Hepatic stellate cell (primary cell): Measurements from ENCODE around the gene AIRE.
"Not testable (repeated sequence)": the region's sequence is repeated elsewhere in the genome, so short reads cannot be mapped to it uniquely, and the experiment has no call there.

Experiments
- DNase-seq: peaks from one replicate; pipeline ENCODE4 v3.0.0; 2011; ENCODE audit warnings: low spot score

The AIRE gene

DNA sequence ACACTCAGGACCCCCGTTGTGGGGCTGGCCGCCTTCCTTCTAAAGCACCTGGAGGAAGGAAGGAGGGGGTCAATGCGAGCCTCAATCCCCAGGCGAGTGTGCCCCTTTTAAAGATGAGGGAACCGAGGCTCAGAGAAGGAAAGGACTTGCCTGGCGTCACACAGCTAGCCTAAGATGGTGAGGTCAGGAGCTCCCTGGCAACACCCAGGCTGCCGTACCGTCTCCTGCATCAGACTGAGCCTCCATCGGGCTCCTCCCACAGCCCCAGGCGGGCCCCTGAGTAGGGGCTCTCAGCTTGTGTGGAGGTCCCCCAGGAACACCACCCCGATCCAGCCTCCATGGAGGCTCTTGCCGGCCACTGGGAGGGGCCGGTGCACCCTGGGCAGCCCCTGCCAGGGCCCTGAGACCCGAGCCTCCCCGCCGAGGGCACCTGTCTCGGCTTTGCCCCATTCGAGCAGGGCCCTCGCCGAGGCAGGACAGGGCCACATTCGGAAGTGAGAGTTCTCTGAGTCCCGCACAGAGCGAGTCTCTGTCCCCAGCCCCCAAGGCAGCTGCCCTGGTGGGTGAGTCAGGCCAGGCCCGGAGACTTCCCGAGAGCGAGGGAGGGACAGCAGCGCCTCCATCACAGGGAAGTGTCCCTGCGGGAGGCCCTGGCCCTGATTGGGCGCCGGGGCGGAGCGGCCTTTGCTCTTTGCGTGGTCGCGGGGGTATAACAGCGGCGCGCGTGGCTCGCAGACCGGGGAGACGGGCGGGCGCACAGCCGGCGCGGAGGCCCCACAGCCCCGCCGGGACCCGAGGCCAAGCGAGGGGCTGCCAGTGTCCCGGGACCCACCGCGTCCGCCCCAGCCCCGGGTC lies at the start of gene AIRE:
TSS of gene AIRE (plus strand) at position 739 of the 855 bp plus-strand sequence. CDS start 131 bp downstream, outside the sequence.
- peak; percentile 81 for DNase-seq

DNA sequence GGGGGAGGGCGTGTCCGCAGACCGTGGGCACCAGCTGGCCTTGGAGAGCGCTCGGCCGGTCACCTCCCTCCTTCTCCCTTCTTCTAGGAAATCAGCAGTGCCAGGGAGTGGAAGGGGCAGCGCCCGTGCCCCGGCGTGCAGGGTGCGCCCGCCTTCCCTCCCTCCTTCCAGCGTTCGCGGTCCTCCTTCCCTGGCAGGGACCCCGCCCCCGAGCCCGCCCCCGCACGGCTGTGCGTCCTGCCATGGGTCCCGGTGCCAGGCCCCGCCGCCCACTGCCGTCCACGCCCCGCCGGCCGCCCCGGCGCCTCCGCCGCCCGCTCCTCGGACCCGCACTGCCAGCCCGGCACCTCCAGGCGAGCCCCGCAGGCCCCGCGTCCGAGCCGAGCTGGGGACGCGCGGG lies 45.3 kb upstream of the AIRE start:
- DNase-seq = not testable (repeated sequence)

DNA sequence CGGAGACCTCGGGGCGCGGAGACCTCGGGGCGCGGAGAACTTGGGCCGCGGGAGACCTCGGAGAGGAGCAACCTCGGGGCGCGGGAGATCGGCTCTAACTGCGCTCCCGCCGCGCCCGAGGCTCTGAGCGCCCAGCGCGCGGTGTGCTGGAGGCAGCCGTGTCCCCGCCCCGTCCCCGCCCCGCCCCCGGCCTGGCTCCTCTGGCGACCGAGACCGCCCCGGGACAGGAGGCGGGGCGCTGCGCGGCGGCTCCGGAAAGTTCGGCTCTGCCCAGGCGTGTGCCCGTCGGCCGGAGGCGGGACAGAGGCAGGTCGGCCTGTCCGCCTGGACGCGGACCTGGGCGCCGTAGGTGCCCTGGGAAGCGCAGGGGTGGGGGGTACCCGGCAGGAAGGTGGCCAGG lies 44.8 kb upstream of the AIRE start, which contains the start of gene ICOSLG:
TSS of gene ICOSLG (minus strand) at position 102 of the 400 bp plus-strand sequence. CDS start 126 bp downstream, outside the sequence.
- DNase-seq = not testable (repeated sequence)

DNA sequence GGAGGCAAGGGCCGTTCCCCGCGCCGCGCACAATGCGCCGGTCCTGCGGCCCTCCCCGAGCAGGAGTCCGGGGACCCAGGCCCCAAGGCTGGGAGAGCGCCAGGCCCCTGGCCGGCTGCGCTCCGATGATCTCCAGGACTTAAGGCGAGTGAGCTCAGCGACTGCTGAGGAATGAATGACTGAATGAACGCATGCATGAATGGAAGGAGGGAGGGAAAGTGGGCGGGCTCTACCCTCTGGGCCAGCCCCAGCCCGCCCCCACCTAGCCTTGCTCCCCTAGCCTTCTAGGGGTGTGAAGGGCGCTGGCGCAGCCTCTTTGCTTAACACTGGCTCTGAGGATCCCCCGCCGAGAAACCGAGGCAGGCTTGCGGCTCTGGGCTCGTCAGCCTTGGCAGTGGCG lies 44.4 kb upstream of the AIRE start:
- DNase-seq = not testable (repeated sequence)

DNA sequence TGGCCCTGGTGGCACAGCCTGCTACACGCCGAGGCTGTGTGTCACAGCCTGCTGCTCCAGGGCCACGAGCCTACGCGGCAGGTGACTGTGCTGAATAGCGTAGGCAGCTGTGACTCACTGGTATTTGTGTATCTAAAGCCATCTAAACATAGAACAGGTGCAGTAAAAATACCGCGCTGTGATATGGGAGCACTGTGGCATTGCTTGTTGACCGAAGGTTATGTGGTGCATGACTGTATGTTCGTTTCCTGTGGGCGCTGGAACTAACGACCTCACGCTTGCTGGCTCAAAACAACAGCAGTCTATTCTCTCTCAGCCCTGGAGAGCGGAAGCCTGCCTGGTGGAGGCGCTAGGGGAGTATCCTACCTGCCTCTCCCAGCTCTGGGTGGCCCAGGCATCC lies 41.7 kb upstream of the AIRE start:
- DNase-seq = not testable (repeated sequence)

DNA sequence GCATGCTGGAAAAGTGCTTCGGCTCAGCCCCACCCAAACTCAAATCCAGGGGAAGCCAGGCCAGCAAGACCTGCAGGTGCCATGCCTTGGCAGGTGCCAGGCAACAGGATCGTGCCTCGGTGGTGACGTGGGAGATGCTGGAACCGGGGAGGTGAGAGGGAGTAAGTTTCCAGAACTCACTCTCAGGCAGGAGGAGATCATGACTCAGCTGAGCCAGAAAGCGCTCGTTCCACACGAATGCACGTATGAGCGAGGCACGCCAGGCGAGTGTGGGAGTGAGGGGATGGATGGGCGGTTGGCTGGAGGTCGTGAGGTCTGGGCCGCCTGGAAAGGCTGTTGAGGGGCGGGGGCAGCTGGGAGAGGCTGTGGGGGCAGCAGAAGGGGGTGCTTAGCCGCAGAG lies 37.8 kb upstream of the AIRE start:
- not testable (repeated sequence) for DNase-seq

DNA sequence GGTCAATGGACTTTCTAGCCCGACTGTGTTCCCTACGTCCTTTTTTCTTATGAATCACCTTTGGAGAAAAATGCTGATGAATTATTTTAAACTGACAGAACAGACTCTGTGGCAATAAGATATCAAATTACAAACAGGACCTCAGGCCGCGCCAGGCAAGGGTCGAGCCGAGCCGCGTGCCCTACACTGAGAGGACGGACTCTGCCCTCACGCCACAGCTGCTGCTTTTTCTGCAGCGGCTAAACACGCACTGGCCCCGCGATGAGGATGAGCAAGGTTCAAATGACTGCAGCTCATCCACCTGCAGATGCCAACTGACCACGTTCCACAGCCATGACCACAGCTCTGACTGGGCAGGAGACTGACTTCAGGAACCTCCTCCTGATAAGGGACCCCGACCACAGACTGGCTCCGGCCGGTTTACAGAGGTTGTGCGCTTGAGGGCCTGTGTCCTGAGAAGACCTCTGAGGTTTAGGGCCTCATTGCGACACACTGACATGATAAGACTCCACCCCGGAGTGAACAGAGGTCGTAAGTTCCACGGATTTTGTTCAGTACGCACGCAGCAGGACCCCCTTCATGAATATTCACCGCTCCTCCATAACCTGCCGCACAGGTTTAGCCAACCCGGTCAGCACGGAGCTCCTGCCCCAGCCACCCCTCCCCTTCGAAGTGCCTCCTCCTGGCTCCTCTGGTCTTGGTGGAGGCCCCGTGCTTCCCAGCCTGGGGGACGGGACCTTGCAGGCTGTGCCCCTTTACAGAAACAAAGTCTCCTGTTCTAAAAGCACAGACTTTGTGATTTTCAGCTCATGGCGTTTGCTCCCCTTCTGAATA lies 36.3 kb upstream of the AIRE start:
- not testable (repeated sequence) for DNase-seq

DNA sequence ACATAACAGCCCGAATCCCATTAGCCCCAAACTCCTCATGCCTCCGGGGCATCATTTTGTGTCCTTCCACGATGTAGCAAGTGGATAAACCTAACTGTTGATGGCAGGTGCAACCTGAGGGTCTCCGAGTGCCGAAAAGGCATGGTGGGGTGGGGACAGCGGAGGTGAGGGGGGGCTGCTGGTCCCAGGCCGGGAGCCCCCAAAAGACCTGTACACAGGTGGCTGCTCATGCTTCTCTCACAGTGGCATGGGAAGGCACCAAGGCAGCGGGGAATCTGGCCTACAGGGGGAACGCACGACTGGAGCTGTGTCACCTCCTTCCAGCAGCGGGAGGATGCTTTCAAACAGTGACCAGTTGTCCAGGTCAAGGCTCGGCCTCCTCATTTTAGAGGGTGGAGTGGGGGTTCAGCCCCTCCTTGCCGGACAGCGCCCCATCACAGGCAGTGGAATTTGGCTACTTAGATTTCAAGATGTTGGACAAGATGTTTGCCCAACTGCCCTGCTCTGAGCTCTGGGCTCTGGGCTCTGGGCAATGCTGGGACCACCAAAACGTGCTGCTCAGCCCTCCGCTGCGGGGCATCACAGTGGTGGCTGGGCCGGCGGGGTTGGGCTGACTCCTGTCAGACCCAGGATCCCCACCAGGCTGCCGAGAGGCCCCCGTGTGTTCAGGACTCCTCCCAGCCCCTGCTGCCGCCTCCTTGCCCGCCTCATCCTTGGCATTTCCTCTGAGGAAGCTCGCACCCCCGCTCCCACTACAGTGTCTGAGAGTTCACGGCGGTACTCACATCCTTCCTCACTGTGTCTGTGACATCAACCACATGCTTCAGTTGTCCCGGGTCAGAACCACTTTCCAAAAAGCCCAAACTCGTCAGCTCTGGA lies 31.6 kb upstream of the AIRE start:
- peak; percentile 31 for DNase-seq

DNA sequence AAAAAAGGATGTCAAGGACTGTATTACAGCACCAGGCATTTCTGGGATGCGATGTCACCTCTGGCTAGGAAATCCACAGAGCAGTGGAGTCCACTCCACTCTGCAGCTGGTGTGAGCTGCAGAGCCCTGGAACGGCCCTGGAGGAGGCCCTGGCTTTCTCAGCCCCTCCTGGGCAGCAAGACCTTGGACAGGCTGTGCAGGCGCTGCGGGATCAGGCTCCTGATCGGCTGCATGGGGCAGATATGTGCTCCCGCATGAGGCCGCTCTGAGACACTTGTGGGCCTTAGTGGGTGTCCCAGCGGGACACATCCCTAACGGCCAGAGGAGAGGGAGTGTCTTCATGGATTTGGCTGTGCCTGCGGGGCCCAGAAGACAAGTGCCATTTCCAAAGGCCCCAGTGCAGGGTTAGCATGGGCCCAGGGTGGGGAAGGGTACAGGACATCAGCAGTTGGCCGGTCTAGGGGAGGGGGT lies 30.1 kb upstream of the AIRE start:
- DNase-seq = peak; percentile 39

DNA sequence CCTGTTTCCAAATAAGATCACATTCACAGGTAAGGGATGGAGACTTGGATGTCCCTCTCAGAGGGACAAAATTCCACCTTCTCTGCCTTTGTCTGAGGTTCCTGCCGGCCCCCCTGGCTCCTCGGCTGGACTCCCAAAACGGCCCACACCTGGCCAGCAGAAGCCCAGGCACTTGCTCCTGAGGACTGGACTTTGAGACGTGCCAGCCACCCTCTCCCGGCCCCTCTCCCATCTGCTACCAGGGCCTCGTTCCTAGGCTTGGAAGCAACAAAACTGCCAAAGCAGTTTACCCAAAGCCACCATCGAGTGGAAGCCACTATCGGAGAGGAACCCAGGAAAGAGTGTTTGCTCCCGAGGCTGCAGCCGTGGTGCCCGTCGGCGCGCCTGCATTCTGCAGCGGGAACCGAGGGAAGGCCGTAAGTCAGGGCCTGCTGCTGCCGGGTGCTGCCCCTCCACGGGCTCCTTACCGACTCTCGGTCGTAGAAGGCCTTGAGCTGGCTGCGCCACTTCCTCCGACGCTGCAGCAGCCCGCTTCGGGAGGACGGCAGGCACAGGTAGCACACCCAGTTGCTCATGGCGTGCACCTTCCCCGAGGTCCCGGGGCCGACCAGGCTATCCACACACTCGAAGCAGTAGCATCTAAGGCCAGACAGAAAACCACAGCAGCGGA lies 27.5 kb upstream of the AIRE start:
- DNase-seq = no peak

DNA sequence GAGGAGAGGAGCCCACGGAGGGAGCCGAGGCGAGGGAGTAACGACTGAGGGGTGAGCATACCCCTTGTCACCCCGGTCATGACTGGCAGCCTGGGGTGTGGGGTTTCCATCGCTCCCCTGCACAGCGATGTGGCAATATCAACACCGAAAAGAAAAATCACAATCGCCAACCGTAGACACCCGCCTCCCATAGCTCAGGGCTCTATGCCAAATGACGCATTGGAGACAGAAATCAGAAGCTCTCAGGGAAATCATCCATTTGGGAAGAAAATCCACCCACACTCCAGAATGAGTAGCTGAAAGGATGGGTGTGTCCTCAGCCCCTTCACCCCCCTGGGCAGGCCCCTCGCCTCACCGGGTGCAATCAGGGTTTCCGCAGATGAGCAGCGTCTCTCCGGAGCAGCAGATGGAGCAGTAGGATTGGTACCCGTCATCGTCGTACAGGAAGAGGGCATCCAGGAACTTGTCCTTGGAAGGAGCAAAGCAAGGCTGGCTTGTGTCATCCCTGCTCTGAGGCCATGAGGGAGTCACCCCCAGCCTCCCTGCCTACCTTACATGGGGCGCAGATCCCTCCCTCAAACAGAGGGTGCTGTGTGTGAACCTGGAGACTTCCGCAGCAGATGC lies 26.5 kb upstream of the AIRE start:
- DNase-seq = no peak

DNA sequence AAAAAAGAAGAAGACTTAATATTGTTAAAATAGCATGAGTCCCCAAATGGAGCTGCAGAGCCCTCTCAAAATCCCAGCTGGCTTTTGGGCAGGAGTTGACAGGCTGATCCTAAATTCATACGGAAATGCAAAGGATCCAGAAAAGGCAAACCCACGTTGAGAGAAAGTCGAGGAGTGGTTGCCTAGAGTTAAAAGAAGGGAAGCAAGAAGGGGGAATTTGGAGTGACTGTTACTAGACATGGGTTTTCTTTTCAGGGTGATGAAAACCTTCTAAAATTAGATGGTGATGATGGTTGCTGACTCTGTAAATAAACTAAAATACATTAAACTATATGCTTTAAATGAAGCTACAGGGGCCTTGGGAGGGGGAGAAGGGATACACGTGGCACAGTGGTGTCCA lies 25.6 kb upstream of the AIRE start:
- DNase-seq = no peak

DNA sequence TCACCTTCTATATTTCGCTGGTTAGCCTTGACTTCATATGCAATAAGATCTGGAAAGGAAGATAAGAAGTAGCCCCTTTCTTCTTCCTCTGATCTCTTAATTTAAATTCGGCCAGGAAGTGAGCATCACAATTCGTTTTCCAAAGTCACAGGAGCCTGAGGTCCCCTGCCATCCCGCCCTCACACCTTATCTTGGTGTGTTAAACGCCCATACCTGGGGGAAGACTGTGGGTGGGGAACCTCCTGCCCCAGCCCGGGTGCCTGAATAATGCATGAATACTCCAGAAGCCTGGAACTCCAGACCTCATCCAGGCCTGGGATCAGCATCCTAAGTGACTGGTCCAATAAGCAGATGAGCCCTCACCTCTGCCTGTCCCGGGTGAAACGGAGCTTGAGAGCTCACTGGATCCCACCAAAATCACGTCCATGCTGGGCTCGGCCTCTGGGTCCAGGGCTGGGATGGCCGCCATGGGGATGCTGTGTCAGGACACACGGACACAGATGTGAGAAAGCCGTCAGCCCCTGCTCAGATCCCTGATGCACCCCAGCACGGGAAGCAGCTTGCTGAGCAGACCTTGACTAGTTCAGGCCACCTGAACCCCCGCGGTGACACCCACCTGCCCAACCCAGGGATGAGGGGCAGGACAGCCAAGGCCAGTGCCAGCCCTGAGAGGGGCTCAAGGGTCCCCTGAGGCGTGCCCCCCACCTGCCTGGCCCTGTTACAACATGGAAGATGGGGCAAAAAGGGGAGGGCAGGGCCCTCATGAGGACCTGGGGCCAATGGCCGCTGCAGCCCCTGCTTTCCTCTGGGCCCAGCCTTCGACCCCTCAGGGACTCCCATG lies 24.7 kb upstream of the AIRE start:
- no peak for DNase-seq

DNA sequence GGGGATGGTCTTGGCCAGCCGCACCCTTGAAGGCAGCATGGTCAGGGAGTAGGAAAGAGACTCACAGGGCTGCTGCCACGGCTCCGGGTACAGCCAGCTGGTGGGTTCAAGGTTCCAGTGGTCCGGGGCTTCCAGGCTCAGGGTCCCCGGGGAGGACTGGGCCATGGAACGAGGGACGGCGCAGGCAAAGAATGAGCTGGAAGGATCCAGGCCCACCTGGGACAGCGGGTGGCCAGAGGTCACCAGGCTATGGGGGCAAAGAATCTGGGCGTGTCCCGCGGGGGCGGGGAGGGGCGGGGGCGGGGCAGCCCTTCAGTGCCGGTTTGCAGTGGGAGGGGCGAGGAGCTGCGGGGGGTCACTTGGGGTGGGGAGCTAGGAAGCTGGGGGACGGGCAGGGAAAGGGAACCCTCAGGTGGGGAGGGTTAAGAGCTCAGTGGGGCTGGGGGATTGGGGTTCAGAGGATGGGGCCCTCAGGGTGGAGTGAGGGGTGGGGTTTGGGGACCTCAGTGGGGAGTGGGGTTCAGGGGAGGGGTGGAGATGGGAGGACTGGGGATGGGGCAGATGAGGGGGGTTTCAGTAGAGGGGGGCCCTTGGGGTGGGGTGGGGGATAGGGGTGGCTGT lies 23.9 kb upstream of the AIRE start, which contains the start of gene DNMT3L:
TSS of gene DNMT3L (minus strand) at position 223 of the 621 bp plus-strand sequence. CDS start 638 bp downstream, outside the sequence.
- DNase-seq = no peak

DNA sequence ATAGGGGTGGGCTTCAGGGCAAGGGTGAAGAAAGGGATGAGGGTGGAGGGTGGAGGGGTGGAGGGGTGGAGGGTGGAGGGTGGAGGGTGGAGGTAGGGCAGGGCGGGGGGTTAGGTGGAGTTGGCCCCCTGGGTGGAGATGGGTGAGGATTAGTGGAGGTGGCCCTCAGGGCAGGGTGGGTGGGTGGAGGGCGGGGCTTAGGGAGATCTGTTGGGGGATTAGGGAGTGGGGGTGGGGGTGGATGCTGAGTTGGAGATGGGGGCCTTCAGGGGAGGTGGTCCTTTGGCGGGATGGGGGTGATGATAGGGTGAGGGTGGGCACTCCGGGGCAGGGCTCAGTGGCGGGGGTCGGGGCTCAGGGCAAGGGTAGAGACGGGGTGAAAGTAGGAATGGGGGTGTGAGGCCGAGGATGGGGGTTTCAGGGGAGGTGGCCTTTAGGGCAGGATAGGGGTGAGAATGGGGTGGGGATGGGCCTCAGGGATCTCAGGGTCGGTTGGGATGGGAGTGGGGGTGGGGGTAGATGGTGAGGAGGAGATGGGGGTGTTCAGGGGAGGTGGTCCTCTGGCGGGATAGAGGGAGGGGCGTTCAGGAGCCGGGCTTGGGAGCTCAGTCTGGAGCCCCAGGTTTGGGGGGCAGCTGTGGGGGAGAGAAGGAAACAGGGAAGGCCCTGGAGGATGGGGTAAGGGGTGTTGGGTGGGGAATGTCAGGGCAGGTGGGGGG lies 23.2 kb upstream of the AIRE start:
- DNase-seq = no peak

DNA sequence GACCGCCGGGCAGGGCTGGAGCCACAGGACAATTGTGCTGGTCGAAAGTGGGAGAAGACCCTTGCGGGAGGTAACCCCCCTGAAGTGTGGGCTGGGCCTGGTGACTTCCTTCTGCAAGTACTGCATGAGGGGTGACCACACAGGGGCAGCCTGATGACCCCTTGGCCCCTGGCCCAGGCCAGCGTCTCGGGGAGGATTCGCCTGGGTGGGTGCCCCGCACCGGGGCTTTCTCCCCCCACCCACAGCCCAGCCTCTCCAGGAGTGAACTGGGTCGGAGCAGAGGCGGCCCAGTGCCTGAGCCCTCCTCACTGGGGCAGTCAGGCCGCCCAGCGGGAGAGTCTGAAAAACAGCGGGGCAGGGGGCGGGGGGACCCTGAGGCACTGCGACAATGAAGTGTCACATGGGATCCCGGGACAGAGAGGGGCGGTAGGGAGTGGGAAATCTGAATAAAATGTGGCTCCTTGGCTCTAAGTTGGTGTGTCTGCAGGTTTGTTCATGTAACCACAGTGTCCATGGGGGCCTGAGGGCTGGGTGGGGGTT lies 22.4 kb upstream of the AIRE start:
- DNase-seq = no peak

DNA sequence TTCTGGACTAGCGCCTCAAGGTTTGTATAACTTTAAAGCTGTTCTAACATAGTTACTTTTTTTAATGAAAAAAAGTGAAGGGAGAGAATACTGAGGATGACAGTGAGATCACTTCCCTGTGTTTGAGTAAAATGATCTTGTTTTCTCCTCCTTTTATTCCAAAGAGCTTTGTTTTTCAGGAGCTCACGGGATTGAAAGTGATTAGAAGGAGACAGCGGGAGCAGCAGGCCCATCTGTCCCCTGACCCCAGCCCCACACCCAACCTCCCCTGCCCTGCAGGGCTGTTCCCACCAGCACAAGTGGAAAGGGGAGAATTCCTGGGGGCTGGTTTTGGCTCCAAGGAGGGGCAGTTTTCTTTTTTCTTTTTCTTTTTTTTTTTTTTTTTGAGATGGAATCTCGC lies 21.9 kb upstream of the AIRE start:
- no peak for DNase-seq

DNA sequence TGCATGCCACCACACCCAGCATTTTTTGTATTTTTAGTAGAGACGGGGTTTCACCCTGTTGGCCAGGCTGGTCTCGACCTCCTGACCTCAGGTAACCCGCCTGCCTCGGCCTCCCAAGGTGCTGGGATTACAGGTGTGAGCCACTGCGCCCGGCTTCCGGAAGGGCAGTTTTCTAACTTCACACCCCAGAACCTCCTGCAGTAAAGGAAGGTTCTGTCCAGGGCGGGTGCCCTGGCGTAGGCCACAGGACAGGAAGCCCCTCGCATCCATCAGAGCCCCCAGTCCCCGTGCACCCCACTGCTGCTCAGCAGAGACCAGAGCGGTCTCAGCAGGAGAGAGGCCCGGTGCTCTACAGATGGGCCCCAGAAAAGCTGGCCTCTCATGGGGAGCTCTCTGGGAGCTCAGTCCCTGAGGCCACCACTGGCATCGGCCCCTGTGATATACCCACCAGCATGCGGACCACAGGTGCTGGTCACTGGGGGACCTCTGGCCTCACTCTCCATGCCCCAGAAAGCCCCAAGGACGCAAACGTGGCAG lies 19.9 kb upstream of the AIRE start:
- no peak for DNase-seq
